H54 (cell line): Measurements from ENCODE around the gene NID1.

Experiments used
- DNase-seq: peaks from one replicate; pipeline ENCODE4 v3.0.0; 2011; ENCODE audit warnings: low spot score, mixed read lengths; ENCODE audit not compliant: insufficient read length
- FAIRE-seq: peaks from 3 replicates; lab custom pipeline; 2011; peaks lifted over from hg19 to GRCh38; lab: Jason Lieb, UNC
- POLR2A ChIP-seq: IDR thresholded peaks from 2 replicates; pipeline ENCODE4 v1.6.1; 2011; ENCODE audit warnings: low read depth, mild to moderate bottlenecking, low read length

NID1 gene

GRCh38 chr1:236066828-236067386 is 2.0 kb upstream of the NID1 start:
- no peak for FAIRE-seq
- no peak for DNase-seq
- TF ChIP-seq POLR2A, result no peak

GRCh38 chr1:236066054-236066453 is 1.2 kb upstream of the NID1 start:
- no peak for TF ChIP-seq POLR2A
- no peak for DNase-seq
- FAIRE-seq, result no peak

DNA sequence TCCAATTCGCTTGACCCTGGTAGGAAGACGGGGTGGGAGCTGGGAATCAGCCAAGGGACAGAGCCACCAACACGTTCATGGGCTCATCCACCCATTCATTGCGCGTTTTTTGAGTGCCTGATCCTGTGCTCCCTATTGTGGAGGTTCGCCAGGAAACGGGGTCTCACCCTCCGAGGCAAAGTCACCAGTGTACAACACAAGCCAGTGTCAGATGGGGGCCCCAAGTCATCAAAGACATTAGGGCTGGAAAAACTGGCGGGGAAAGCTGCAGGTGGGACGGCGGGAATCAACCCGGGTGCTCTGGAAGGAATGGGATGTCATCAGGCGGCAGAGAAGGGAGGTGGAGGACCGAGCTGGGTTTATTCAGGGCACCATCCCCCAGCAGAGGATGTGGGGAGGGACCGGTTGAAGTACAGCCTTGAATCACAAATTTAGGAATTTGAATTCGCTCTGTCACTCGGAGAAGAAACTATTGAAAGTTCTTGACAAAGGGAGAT is 667 bp upstream of the NID1 start:
- no peak for FAIRE-seq
- no peak for DNase-seq
- TF ChIP-seq POLR2A, result no peak

DNA sequence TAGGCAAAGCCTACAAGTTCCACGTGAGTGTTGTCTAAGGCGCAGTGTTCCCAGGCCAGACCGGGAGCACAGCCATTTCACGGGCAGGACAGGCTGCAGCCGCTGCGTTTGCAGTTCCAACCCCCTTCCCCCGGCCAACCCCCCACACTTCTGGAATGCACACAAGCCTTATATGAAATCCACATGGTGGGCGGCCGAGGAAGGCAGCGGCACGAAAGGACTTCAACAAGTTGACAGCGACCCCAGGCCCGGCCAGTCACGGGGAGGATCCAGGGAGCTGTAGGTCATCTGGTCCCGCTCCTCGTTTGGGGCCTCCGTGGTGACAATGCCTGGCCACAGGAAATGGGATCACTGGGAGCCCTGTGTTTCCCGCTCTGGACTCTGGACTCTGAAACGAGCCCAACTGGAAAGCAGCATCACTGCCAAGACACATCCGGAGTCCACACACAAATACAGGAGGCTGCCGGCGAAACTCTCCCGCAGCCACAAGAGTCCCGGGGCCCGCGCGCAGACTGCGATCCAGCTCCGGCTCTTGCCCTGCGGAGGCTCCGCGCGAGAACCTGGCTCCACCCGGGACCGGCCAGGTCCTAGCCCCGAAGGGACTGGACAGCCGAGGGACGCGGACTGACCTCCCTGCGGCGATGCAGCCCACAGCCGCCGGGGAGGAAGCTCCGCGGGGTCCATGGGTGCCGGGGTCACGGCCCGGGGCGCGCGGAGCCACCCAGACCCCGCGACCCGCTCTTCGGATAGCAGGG is 794 bp downstream of the NID1 start:
- peak; percentile 70 for DNase-seq
- no peak for FAIRE-seq
- peak; percentile 51; the same call in 1 of the 2 replicates for TF ChIP-seq POLR2A

DNA sequence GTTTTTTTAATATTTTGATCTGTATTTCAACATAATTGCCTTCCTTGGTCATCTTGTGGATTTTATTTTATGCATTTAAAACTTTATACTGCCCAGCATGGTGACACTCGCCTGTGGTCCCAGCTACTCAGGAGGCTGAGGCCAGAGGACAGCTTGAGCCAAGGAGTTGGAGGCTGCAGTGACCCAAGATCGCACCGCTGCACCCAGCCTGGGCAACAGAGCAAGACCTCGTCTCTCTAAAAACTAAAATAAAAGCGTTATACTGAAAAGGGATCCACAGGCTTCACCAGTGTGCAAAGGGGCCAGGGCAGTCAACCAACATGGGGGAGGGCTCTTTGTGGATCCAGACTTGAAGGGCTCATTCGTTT is 1.4 kb downstream of the NID1 start:
- FAIRE-seq, result no peak
- TF ChIP-seq POLR2A, result no peak
- no peak for DNase-seq

DNA sequence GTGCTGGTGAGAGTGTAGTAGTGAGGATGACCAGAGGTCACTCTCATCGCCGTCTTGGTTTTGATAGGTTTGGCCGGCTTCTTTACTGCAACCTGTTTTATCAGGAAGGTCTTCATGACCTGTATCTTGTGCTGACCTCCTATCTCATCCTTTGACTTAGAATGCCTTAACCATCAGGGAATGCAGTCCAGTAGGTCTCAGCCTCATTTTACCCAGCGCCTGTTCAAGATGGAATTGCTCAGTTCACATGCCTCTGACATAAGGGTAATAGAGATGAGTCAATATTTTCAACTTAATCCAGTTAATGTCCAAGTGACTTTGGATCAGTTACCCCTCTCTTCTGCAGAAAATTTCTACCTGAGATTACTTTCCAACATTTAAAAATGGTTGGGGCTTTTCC is 4.6 kb downstream of the NID1 start:
- DNase-seq (no peak), FAIRE-seq (no peak)
- TF ChIP-seq POLR2A, result no peak

DNA sequence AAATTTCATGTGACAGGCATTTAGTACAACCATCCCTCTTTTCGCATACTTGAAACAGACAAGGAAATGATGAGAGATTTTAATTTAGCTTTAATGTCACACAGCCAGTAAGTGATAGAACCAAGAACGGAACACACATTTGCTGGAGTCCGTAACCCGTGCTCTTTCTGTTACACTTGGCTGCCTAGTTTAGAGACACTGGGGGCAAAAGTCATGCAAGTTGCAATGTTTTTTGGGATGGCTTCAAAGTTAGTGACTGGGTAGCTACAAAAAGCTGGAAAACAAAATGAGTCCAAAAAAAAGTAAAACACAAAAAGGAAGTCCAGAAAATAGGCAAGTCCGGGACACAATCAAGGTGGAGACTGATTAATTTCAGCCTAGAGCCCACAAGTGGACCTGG is 5.9 kb downstream of the NID1 start:
- no peak for TF ChIP-seq POLR2A
- DNase-seq (no peak), FAIRE-seq (no peak)

- DNase-seq (no peak), FAIRE-seq (no peak)
- no peak for TF ChIP-seq POLR2A
Measured at GRCh38 chr1:236058141-236058934, 6.6 kb downstream of the NID1 start.

- no peak for FAIRE-seq
- no peak for TF ChIP-seq POLR2A
Measured at GRCh38 chr1:236057546-236057945, 7.3 kb downstream of the NID1 start.

GRCh38 chr1:236052232-236052993 is 12.5 kb downstream of the NID1 start:
- no peak for FAIRE-seq
- no peak for DNase-seq
- no peak for TF ChIP-seq POLR2A

More at GRCh38 chr1:236057546-236057945, 7.3 kb downstream of the NID1 start:
- no peak for DNase-seq

GRCh38 chr1:236051242-236051791 is 13.6 kb downstream of the NID1 start:
- TF ChIP-seq POLR2A, result no peak
- FAIRE-seq (no peak), DNase-seq (no peak)

DNA sequence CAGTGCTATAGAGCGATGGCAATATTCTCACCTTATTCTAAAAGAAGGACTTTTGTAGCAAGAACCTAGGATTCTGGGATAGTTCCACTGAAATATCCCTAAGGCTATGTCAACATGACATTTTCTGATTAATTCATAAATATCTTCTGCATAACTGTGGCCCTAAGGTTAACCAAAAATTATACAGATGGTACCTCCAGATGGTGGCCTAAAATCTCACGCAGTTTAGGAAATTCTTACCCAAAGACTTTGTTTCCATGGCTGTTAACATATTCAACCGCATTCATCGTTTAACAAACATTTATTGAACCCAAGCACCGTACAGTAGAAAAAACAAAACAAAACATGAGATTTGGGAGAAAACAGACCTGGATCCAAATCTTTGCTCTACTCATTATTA is 19.1 kb downstream of the NID1 start:
- no peak for TF ChIP-seq POLR2A
- FAIRE-seq, result no peak
- DNase-seq, result no peak

- FAIRE-seq (no peak), DNase-seq (no peak)
- TF ChIP-seq POLR2A, result no peak
Measured at GRCh38 chr1:236044341-236044740, 20.5 kb downstream of the NID1 start.
